GM12873 (cell line): ENCODE measurements around the gene RASD2.

Experiments
- CTCF ChIP-seq: IDR thresholded peaks from 2 replicates; pipeline ENCODE4 v1.5.1; 2012; ENCODE audit warnings: low read depth, mild to moderate bottlenecking, moderate library complexity, low read length, control low read depth; ENCODE audit not compliant: insufficient read depth; ENCODE audit errors: missing control alignments

The RASD2 gene

GRCh38 chr22:35567351-35568141 is 26.9 kb downstream of the RASD2 start:
- no peak for TF ChIP-seq CTCF

GRCh38 chr22:35568751-35569739 is 28.4 kb downstream of the RASD2 start:
- TF ChIP-seq CTCF = no peak

GRCh38 chr22:35569916-35570315 is 29.3 kb downstream of the RASD2 start:
- no peak for TF ChIP-seq CTCF

- no peak for TF ChIP-seq CTCF
Observed at GRCh38 chr22:35570686-35571194, 30.1 kb downstream of the RASD2 start.

GRCh38 chr22:35572556-35572955 is 31.9 kb downstream of the RASD2 start:
- no peak for TF ChIP-seq CTCF

GRCh38 chr22:35575116-35575748 is 34.6 kb downstream of the RASD2 start:
- TF ChIP-seq CTCF = no peak
